ENCODE results near the gene CCDC167.
A peak's percentile ranks its signal among the peaks of the same experiment; 100 is the strongest.

The CCDC167 gene

GRCh38 chr6:37516920-37517405 is 17.3 kb upstream of the CCDC167 start:
- no peak for DNase-seq (ENCODE audit: extremely low read depth, insufficient read length)
- Histone ChIP-seq H3K27me3 (replicated peaks; ENCODE audit: control insufficient read depth, insufficient read depth, low read length) (no peaks in the 10 kb centered on the region), H3K4me3 (replicated peaks; ENCODE audit: low read depth, low read length) (peak overlapping the region; percentile 44), H3K36me3 (ENCODE audit: control insufficient read depth, insufficient read depth, low read length) (no peaks in the 10 kb centered on the region)
- TF ChIP-seq CTCF (IDR thresholded peaks at IDR 0.05; ENCODE audit: insufficient read depth, low read length, poor library complexity, severe bottlenecking), result no peak

- H3K27me3 ChIP-seq (replicated peaks; ENCODE audit: control insufficient read depth, insufficient read depth, low read length), result no peaks in the 10 kb centered on the region
- peak; percentile 7 for TF ChIP-seq CTCF (IDR thresholded peaks at IDR 0.05; ENCODE audit: insufficient read depth, low read length, poor library complexity, severe bottlenecking)
- peak; percentile 64 for DNase-seq (ENCODE audit: extremely low read depth, insufficient read length)
These were observed 16.6 kb upstream of the CCDC167 start for GRCh38 chr6:37516076-37516919.

GRCh38 chr6:37515712-37516075 is 16.0 kb upstream of the CCDC167 start:
- no peak for DNase-seq (ENCODE audit: extremely low read depth, insufficient read length)
- no peaks in the 10 kb centered on the region for H3K36me3 ChIP-seq (ENCODE audit: control insufficient read depth, insufficient read depth, low read length)
- no peak overlapping the region for H3K4me3 ChIP-seq (replicated peaks; ENCODE audit: low read depth, low read length)
- no peak for TF ChIP-seq CTCF (IDR thresholded peaks at IDR 0.05; ENCODE audit: insufficient read depth, low read length, poor library complexity, severe bottlenecking)
- H3K27me3 ChIP-seq (replicated peaks; ENCODE audit: control insufficient read depth, insufficient read depth, low read length), result no peaks in the 10 kb centered on the region

More at GRCh38 chr6:37516076-37516919, 16.6 kb upstream of the CCDC167 start:
- Histone ChIP-seq H3K4me3 (replicated peaks; ENCODE audit: low read depth, low read length) (peak overlapping the region; percentile 44), H3K36me3 (ENCODE audit: control insufficient read depth, insufficient read depth, low read length) (no peaks in the 10 kb centered on the region)

GRCh38 chr6:37514837-37515236 is 15.1 kb upstream of the CCDC167 start:
- H3K36me3 ChIP-seq (ENCODE audit: control insufficient read depth, insufficient read depth, low read length), result no peaks in the 10 kb centered on the region
- TF ChIP-seq CTCF (IDR thresholded peaks at IDR 0.05; ENCODE audit: insufficient read depth, low read length, poor library complexity, severe bottlenecking), result no peak
- H3K27me3 ChIP-seq (replicated peaks; ENCODE audit: control insufficient read depth, insufficient read depth, low read length), result no peaks in the 10 kb centered on the region
- no peak for DNase-seq (ENCODE audit: extremely low read depth, insufficient read length)
- H3K4me3 ChIP-seq (replicated peaks; ENCODE audit: low read depth, low read length), result no peak overlapping the region

GRCh38 chr6:37514321-37514771 is 14.7 kb upstream of the CCDC167 start:
- no peak overlapping the region for H3K4me3 ChIP-seq (replicated peaks; ENCODE audit: low read depth, low read length)
- H3K36me3 ChIP-seq (ENCODE audit: control insufficient read depth, insufficient read depth, low read length), result no peaks in the 10 kb centered on the region
- no peak for DNase-seq (ENCODE audit: extremely low read depth, insufficient read length)
- no peak for TF ChIP-seq CTCF (IDR thresholded peaks at IDR 0.05; ENCODE audit: insufficient read depth, low read length, poor library complexity, severe bottlenecking)
- no peaks in the 10 kb centered on the region for H3K27me3 ChIP-seq (replicated peaks; ENCODE audit: control insufficient read depth, insufficient read depth, low read length)
